Gastrocnemius medialis (tissue), 4 donors: ENCODE measurements around the gene C11orf24.

Experiments used
- CTCF ChIP-seq, 5 experiments: fragments of 450-650 bp in 3 of 5; fragments of 200-600 bp in 2 of 5; sonication (generic) in 2 of 5; IDR thresholded peaks in 4 of 5; conservative IDR thresholded peaks in 1 of 5; 1 replicate in 4 of 5; 2 replicates in 1 of 5; pipeline ENCODE4 v1.5.1; 2016 to 2019; ENCODE audit warnings: antibody characterized with exemption in 5 of 5, mild to moderate bottlenecking in 3 of 5, moderate library complexity in 3 of 5
- POLR2A ChIP-seq, 2 donors: fragments of 450-650 bp; IDR thresholded peaks; one replicate each; pipeline ENCODE4 v1.6.1; 2017; ENCODE audit warnings: antibody characterized with exemption in 2 of 2, mild to moderate bottlenecking in 2 of 2, moderate library complexity in 2 of 2

DNA sequence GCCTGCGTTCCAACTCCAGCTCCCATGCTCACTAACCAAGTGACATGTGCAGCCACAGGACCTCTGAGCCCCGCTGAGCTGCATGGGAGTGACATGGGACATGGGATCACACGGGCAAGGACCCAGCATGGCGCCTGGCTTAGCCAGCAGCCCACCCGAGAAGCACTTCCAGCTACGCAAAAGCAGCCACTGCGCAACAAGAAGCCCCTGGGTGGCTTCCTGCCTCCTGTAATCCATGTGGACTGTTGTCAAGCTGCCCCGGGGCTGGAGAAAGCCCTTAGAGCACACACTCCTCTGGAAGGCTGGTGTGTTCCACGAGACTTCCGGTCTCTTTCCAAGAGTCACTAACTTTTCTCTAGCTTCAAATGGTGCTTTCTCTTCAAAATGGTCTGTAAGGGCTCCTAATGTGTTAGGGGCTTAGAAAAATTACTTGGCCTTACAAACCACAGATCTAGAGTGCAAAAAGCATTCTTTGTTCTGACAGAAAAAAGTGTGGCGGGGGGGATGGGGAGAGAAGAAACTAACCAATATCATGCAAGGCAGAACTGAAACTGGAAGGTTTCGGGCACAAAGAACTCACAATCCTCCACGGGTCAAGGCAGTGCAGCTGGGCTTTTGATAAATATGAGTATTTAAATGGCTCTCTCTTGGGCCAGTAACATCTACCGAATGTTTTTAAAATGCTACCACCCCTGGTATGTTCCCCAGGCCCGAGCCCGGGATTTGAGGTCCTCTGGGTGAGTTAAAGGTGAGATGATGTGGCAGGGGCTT, 5.5 kb downstream of the C11orf24 start:
- TF ChIP-seq CTCF (IDR thresholded peaks at IDR 0.05 in 4 of 5, conservative IDR thresholded peaks at IDR 0.05 in 1 of 5): no peak
- TF ChIP-seq POLR2A (IDR thresholded peaks at IDR 0.05): no peak
